Measurements from ENCODE around the gene AIRE. TPM values are rescaled to one million over a fixed set of nuclear protein-coding genes. Genes with fewer than 3 reads are reported as not detected.
"Not testable (repeated sequence)": the region's sequence is repeated elsewhere in the genome, so short reads cannot be mapped to it uniquely, and the experiment has no call there.

AIRE gene
- total RNA-seq, 6 donors from 2014 or later, result not detected

- Histone ChIP-seq H3K9me3 (no peaks in the 10 kb centered on the region), H3K36me3 (peaks cover 0 to 35% (median 17%) of the 10 kb centered on the region in 4 donors), H3K27me3 (no peaks in the 10 kb centered on the region), H3K4me1 (peaks cover 8 to 21% (median 13%) of the 10 kb centered on the region in 4 donors), H3K4me3 (no peak overlapping the region), H3K27ac (no peak overlapping the region)
- no peak for ATAC-seq (ENCODE audit: low FRiP score in 2 of 2)
- peak in 1 of 2 donors; percentile 60 for DNase-seq
- TF ChIP-seq POLR2AphosphoS5 (IDR thresholded peaks at IDR 0.05) (no peak), EP300 (IDR thresholded peaks at IDR 0.05) (no peak), POLR2A (IDR thresholded peaks at IDR 0.05) (no peak), CTCF (IDR thresholded peaks at IDR 0.05) (no peak)
- WGBS, 2 donors, result 91 to 96% methylated on average over 19 to 22 of the region's 24 CpGs
These were observed 49.8 kb downstream of the AIRE start for GRCh38 chr21:44335266-44336059.

GRCh38 chr21:44337449-44337848, 51.8 kb downstream of the AIRE start:
- Histone ChIP-seq H3K9me3 (no peaks in the 10 kb centered on the region), H3K4me3 (no peak overlapping the region), H3K36me3 (peaks cover 0 to 22% (median 11%) of the 10 kb centered on the region in 4 donors), H3K27me3 (no peaks in the 10 kb centered on the region), H3K27ac (peak overlapping the region in 2 of 4 donors; percentile 54 to 95), H3K4me1 (peaks cover 8 to 21% (median 13%) of the 10 kb centered on the region in 4 donors)
- WGBS, 2 donors, result 86 to 87% methylated on average over 3 of the region's 3 CpGs
- no peak for ATAC-seq (ENCODE audit: low FRiP score in 2 of 2)
- no peak for DNase-seq
- TF ChIP-seq CTCF (IDR thresholded peaks at IDR 0.05) (no peak), EP300 (IDR thresholded peaks at IDR 0.05) (no peak), POLR2AphosphoS5 (IDR thresholded peaks at IDR 0.05) (no peak), POLR2A (IDR thresholded peaks at IDR 0.05) (no peak)

- H3K36me3 ChIP-seq, result peaks cover 0 to 19% (median 9%) of the 10 kb centered on the region in 4 donors
- peaks cover 8 to 21% (median 13%) of the 10 kb centered on the region in 4 donors for H3K4me1 ChIP-seq
- 12 to 46% methylated on average over 6 to 17 of the region's 47 CpGs for WGBS, 2 donors
- peak; percentile 45 to 50 for ATAC-seq (ENCODE audit: low FRiP score in 2 of 2)
- peak; percentile 68 to 89 for DNase-seq
- H3K27ac ChIP-seq, result peak overlapping the region; percentile 54 to 98 (median 96)
- peak overlapping the region; percentile 31 to 87 (median 62) for H3K4me3 ChIP-seq
- H3K27me3 ChIP-seq, result no peaks in the 10 kb centered on the region
- no peaks in the 10 kb centered on the region for H3K9me3 ChIP-seq
- TF ChIP-seq EP300 (IDR thresholded peaks at IDR 0.05) (no peak), POLR2AphosphoS5 (IDR thresholded peaks at IDR 0.05) (peak; percentile 14 to 21), CTCF (IDR thresholded peaks at IDR 0.05) (peak in 4 of 6 experiments; percentile 16 to 42 (median 32)), POLR2A (IDR thresholded peaks at IDR 0.05) (no peak)
These were observed 52.5 kb downstream of the AIRE start for GRCh38 chr21:44337941-44338895.

- peak within 1 kb of the TSS; percentile 31 to 87 (median 82) for H3K4me3 ChIP-seq
- peak in 2 of 6 experiments; percentile 21 to 38 for TF ChIP-seq CTCF (IDR thresholded peaks at IDR 0.05)
- peak; percentile 85 to 99 (median 94) for TF ChIP-seq POLR2A (IDR thresholded peaks at IDR 0.05)
- TF ChIP-seq EP300 (IDR thresholded peaks at IDR 0.05), result peak in 1 of 4 donors; percentile 82
- peak; percentile 98 to 99 for TF ChIP-seq POLR2AphosphoS5 (IDR thresholded peaks at IDR 0.05)
- no peaks in the 10 kb centered on the region for H3K27me3 ChIP-seq
- peaks cover 0 to 19% (median 9%) of the 10 kb centered on the region in 4 donors for H3K36me3 ChIP-seq
- peak; percentile 96 for ATAC-seq (ENCODE audit: low FRiP score in 2 of 2)
- H3K27ac ChIP-seq, result peak within 1 kb of the TSS; percentile 95 to 98 (median 96)
- no peaks in the 10 kb centered on the region for H3K9me3 ChIP-seq
- H3K4me1 ChIP-seq, result peaks cover 8 to 21% (median 13%) of the 10 kb centered on the region in 4 donors
- DNase-seq, result peak; percentile 92 to 99
- 0 to 7% methylated on average over 8 to 39 of the region's 90 CpGs for WGBS, 2 donors
These were observed 53.6 kb downstream of the AIRE start, which contains the start of gene CFAP410 for GRCh38 chr21:44338971-44339910. Gene CFAP410 (minus strand): TSS chr21:44339390. CDS start chr21:44339194, 196 bp downstream.

- 68 to 81% methylated on average over 12 of the region's 12 CpGs for WGBS, 2 donors
These were observed 56.2 kb downstream of the AIRE start for GRCh38 chr21:44341726-44342458.

GRCh38 chr21:44342981-44343380, 57.3 kb downstream of the AIRE start:
- not testable (repeated sequence) for H3K27me3 ChIP-seq; ATAC-seq (ENCODE audit: low FRiP score in 2 of 2); H3K9me3 ChIP-seq; H3K4me3 ChIP-seq; DNase-seq; H3K36me3 ChIP-seq; H3K27ac ChIP-seq
- WGBS, 2 donors, result 76 to 77% methylated on average over 8 of the region's 8 CpGs
- peaks cover 9 to 21% (median 14%) of the 10 kb centered on the region in 4 donors for H3K4me1 ChIP-seq

More at GRCh38 chr21:44341726-44342458, 56.2 kb downstream of the AIRE start:
- not testable (repeated sequence) for H3K9me3 ChIP-seq; H3K27me3 ChIP-seq; H3K4me3 ChIP-seq; DNase-seq; ATAC-seq (ENCODE audit: low FRiP score in 2 of 2); H3K27ac ChIP-seq; H3K36me3 ChIP-seq
- H3K4me1 ChIP-seq, result peaks cover 8 to 21% (median 13%) of the 10 kb centered on the region in 4 donors

All from upper lobe of left lung (tissue), 6 donors.